ENCODE results near the gene BCLAF3.

Gene BCLAF3

GRCh38 chrX:19975845-19976244, 15.0 kb downstream of the BCLAF3 start:
- DNase-seq (ENCODE audit: low read depth) = no peak
- no peak overlapping the region for H3K4me3 ChIP-seq (ENCODE audit: low read depth, low read length)
- TF ChIP-seq, protein P1, sequence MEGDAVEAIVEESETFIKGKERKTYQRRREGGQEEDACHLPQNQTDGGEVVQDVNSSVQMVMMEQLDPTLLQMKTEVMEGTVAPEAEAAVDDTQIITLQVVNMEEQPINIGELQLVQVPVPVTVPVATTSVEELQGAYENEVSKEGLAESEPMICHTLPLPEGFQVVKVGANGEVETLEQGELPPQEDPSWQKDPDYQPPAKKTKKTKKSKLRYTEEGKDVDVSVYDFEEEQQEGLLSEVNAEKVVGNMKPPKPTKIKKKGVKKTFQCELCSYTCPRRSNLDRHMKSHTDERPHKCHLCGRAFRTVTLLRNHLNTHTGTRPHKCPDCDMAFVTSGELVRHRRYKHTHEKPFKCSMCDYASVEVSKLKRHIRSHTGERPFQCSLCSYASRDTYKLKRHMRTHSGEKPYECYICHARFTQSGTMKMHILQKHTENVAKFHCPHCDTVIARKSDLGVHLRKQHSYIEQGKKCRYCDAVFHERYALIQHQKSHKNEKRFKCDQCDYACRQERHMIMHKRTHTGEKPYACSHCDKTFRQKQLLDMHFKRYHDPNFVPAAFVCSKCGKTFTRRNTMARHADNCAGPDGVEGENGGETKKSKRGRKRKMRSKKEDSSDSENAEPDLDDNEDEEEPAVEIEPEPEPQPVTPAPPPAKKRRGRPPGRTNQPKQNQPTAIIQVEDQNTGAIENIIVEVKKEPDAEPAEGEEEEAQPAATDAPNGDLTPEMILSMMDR (IDR thresholded peaks at IDR 0.05; ENCODE audit: insufficient read depth, low read depth, low read length, missing control alignments) = no peak

DNA sequence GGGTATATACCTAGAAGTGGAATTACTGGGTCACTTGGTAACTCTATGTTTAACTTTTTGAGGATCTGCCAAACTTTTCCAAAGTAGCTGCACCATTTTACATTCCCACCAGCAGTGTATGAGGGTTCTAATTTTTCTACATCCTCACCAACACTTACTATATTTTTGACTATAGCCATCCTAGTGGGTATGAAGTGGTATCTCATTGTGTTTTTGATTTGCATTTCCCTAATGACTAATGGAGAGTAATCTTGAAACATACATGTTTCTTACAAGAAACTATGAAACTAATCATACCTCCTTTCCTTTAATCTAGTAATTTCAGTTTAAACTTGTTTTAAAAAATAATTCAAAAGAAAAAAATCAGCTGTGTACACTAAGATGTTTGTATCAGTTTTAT, 17.9 kb downstream of the BCLAF3 start:
- TF ChIP-seq, protein P1 (IDR thresholded peaks at IDR 0.05; ENCODE audit: insufficient read depth, low read depth, low read length, missing control alignments) = no peak
- no peak for DNase-seq (ENCODE audit: low read depth)
- no peak overlapping the region for H3K4me3 ChIP-seq (ENCODE audit: low read depth, low read length)

- TF ChIP-seq, protein P1 (IDR thresholded peaks at IDR 0.05; ENCODE audit: insufficient read depth, low read depth, low read length, missing control alignments) = no peak
- DNase-seq (ENCODE audit: low read depth) = no peak
- no peak overlapping the region for H3K4me3 ChIP-seq (ENCODE audit: low read depth, low read length)
Observed at GRCh38 chrX:19968276-19968675, 22.6 kb downstream of the BCLAF3 start.

GRCh38 chrX:19966056-19966455, 24.8 kb downstream of the BCLAF3 start:
- H3K4me3 ChIP-seq (ENCODE audit: low read depth, low read length) = no peak overlapping the region
- TF ChIP-seq, protein P1 (IDR thresholded peaks at IDR 0.05; ENCODE audit: insufficient read depth, low read depth, low read length, missing control alignments) = no peak
- DNase-seq (ENCODE audit: low read depth) = no peak

DNA sequence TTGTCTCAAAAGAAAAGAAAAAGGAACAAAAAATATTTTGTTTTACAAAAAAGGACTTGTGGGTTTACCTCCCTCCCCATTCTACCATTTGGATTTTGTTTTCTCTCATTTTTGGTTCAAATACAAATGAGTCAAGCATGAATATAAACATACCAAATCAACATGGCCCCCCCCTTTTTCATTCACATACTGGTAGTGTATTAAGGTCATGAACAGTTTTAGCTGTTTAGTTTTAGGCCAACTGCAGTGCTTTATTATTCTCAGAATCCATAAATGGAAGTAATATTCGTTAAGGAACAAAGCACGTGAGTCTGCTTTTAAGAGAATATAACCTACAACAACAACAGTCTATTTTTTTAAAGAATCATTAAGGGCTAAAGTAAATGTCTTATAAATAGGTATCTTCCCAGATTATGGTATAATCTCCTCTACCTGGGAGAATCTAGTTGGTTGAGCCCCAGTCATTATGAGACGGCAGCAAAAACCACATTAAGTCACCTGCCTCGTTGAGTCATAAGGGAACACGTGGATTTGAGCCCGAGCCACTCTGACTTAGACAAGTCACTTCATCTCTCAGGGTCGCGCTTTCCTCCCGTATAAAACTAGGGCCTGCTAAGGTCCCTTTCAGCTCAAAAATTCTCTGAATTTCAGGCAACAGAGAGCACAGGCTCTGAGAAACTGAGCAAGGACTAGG, 26.7 kb downstream of the BCLAF3 start:
- peak; percentile 54 for DNase-seq (ENCODE audit: low read depth)
- TF ChIP-seq, protein P1 (IDR thresholded peaks at IDR 0.05; ENCODE audit: insufficient read depth, low read depth, low read length, missing control alignments) = no peak
- H3K4me3 ChIP-seq (ENCODE audit: low read depth, low read length) = no peak overlapping the region

DNA sequence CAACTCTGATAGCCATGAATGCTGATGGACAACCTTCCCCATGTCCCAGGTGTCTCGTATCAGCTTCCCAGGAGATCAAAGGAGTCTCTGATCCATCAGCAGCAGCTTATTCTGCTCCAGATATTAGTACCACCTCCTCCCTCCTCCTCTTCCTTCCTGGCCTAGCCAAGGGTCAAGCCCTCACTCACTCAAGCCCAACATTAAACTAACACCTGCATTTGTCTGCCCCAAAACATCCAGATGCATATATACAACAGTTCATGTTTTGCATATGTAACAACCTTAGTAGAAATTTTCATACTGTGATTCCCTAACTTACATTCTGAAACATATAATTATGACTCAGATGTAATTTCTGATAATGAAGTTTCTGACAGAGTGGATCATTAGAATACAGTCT, 29.9 kb downstream of the BCLAF3 start:
- no peak overlapping the region for H3K4me3 ChIP-seq (ENCODE audit: low read depth, low read length)
- TF ChIP-seq, protein P1 (IDR thresholded peaks at IDR 0.05; ENCODE audit: insufficient read depth, low read depth, low read length, missing control alignments) = no peak
- no peak for DNase-seq (ENCODE audit: low read depth)
